ENCODE results near the gene DAND5. TPM values are rescaled to one million over a fixed set of nuclear protein-coding genes. Genes with fewer than 3 reads are reported as not detected.
A peak's percentile ranks its signal among the peaks of the same experiment; 100 is the strongest.

DAND5 gene
- total and polyA plus RNA-seq, 10 of the 15 experiments (the other 5 are each of a cell fraction or from before 2014, with no cell fraction given), result 0.06 to 0.15 (median 0.12) TPM; not detected in 5

- TF ChIP-seq GATAD2B (conservative IDR thresholded peaks at IDR 0.05; ENCODE audit: low read depth), result no peak
- no peak for TF ChIP-seq TCF3 (IDR thresholded peaks at IDR 0.05; ENCODE audit: borderline replicate concordance, insufficient read depth, low read depth, low read length)
Measured at GRCh38 chr19:12936582-12936981, 32.8 kb upstream of the DAND5 start (continued).

DNA sequence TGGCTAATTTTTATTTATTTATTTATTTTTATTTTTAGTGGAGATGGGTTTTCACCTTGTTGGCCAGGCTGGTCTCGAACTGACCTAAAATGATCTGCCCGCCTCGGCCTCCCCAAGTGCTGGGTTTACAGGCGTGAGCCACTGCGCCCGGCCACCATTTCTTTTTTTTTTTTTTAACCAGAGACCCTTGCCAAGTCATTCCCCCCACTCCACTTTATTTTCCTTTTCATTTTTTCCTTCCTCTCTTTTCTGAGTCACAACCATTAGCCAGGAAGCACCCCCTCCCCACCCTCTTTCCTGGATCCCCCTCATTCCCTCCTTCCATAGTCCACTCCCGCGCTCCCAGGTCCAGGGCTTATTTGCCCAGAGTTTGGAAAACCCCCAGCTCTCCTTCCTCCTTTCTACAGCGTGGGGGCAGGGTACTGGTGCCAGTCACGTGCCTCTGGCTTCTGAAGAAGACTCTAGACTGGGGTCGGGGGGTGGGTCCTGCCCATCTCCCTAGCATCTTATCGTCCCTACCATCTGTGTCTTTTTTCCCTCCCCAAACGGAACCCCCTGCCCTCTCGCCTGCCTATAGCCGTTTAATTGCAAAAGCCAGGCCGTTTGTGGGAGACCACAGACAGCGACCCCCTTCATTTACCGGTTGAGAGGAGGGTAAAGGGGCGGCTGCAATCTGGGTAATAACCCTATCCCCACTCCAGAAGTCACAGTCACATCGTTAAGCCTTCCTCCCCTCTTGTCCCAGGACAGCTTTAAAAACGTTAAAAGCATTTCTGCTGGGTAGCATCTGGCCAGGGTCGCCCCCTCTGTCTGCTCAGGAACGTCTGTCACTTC lies 32.1 kb upstream of the DAND5 start:
- ChIA-PET POLR2A (interaction anchor here (0.5 to 3.1 kb wide), 11 partner anchors 11 to 854 kb away, joined by 3 to 13 read pairs (median 4); partner anchors contain the start of genes DNASE2, GADD45GIP1 and GCDH), RAD21 (ENCODE audit: unreplicated experiment) (interaction anchor here (1.1 to 1.8 kb wide), 4 partner anchors 28 to 46 kb away, joined by 3 to 8 read pairs (median 5); partner anchors contain the start of gene GCDH), CTCF (interaction anchor here (0.9 to 1.6 kb wide), 6 partner anchors 27 to 160 kb away, joined by 3 to 9 read pairs (median 4); no protein-coding TSS in a partner anchor), SMC1A (ENCODE audit: uncharacterized antibody, unreplicated experiment) (interaction anchor here (0.8 to 1.8 kb wide), 5 partner anchors 9 to 52 kb away, joined by 3 to 9 read pairs (median 4); partner anchors contain the start of gene GCDH)
- Histone ChIP-seq H3K4me2 (ENCODE audit: control insufficient read depth, insufficient read depth) (peak overlapping the region; percentile 100), H3K27me3 (replicated peaks in 1 of 2; ENCODE audit: control insufficient read depth in 2 of 2, insufficient read depth in 2 of 2, low read length in 1 of 2) (no peaks in the 10 kb centered on the region), H3K9me3 (replicated peaks; ENCODE audit: control insufficient read depth, insufficient read depth, low read length) (no peaks in the 10 kb centered on the region), H4K20me1 (ENCODE audit: control insufficient read depth, insufficient read depth) (peaks cover 12% of the 10 kb centered on the region; the same call in 1 of the 2 replicates), H3K36me3 (ENCODE audit: control insufficient read depth in 2 of 2, insufficient read depth in 2 of 2, low read length in 1 of 2) (peaks cover 13 to 28% of the 10 kb centered on the region in 2 experiments), H3K4me1 (ENCODE audit: control insufficient read depth, insufficient read depth, low read length) (peaks cover 42% of the 10 kb centered on the region), H3K9ac (ENCODE audit: control insufficient read depth, insufficient read depth, low read length) (peak overlapping the region; percentile 84), H3K4me3 (peak overlapping the region; percentile 64), H3K79me2 (ENCODE audit: control insufficient read depth, insufficient read depth, low read length) (peaks cover 52% of the 10 kb centered on the region), H2AFZ (ENCODE audit: control insufficient read depth, low read depth, low read length) (peak overlapping the region; percentile 86), H3K27ac (ENCODE audit: control insufficient read depth, insufficient read depth) (peak overlapping the region; percentile 89)
- no peak for FAIRE-seq
- intact Hi-C loops (cut with micrococcal nuclease; ENCODE audit: unreplicated experiment), result loop anchor here (5.0 kb wide), 1 partner anchor 150 kb away; no protein-coding TSS in a partner anchor
- WGBS (ENCODE audit: insufficient coverage, insufficient replicate concordance, low lambda C conversion rate, missing lambda C conversion rate), result 19% methylated on average over 23 of the region's 23 CpGs
- DNase-seq (ENCODE audit: low read depth, low spot score), result no peak
- BruUV-seq (replicated peaks), result no TSS peak
- 0 out of 3 replicates have a peak, but pooled peaks have one; percentile 2 for ATAC-seq
- in situ Hi-C loops (cut with MboI), result no loop called here
- TF ChIP-seq EZH2 (IDR thresholded peaks at IDR 0.05; ENCODE audit: borderline replicate concordance, control insufficient read depth, low read depth, low read length) (no peak), BHLHE40 (IDR thresholded peaks at IDR 0.05; ENCODE audit: borderline replicate concordance in 1 of 2, low read depth in 2 of 2, low read length in 1 of 2) (peak; percentile 88 to 92), EP300 (IDR thresholded peaks at IDR 0.05; ENCODE audit: borderline replicate concordance in 1 of 2, control insufficient read depth in 1 of 2, low read depth in 2 of 2, low read length in 2 of 2) (0 out of 4 replicates have a peak, but pooled peaks of 1 of the 2 experiments have one; percentile 2), MXI1 (IDR thresholded peaks at IDR 0.05; ENCODE audit: low read depth, low read length) (no peak), RCOR1 (conservative IDR thresholded peaks at IDR 0.05; ENCODE audit: low read depth, low read length) (no peak), HDAC2 (IDR thresholded peaks at IDR 0.05) (no peak), EED (IDR thresholded peaks at IDR 0.05; ENCODE audit: low read depth) (peak; percentile 81), NR2C1 (IDR thresholded peaks at IDR 0.05) (no peak), CUX1 (IDR thresholded peaks at IDR 0.05; ENCODE audit: insufficient replicate concordance, low read depth, low read length) (no peak), TBL1XR1 (IDR thresholded peaks at IDR 0.05; ENCODE audit: low read depth, low read length) (no peak), KLF5 (IDR thresholded peaks at IDR 0.05; ENCODE audit: partially characterized antibody) (no peak)
- TF ChIP-seq, protein P1, sequence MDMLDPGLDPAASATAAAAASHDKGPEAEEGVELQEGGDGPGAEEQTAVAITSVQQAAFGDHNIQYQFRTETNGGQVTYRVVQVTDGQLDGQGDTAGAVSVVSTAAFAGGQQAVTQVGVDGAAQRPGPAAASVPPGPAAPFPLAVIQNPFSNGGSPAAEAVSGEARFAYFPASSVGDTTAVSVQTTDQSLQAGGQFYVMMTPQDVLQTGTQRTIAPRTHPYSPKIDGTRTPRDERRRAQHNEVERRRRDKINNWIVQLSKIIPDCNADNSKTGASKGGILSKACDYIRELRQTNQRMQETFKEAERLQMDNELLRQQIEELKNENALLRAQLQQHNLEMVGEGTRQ (IDR thresholded peaks at IDR 0.05; ENCODE audit: borderline replicate concordance, low read depth, low read length), result peak; percentile 26; the same call in 1 of the 2 replicates

Data from GM12878 (cell line).